ENCODE measurements around the gene IQSEC3.

The IQSEC3 gene

GRCh38 chr12:78981-79380, 12.4 kb downstream of the IQSEC3 start:
- no peak for DNase-seq (ENCODE audit: low read depth in 2 of 2)

GRCh38 chr12:80681-81190, 14.2 kb downstream of the IQSEC3 start:
- no peak for DNase-seq (ENCODE audit: low read depth in 2 of 2)

GRCh38 chr12:82740-83139, 16.2 kb downstream of the IQSEC3 start:
- no peak for DNase-seq (ENCODE audit: low read depth in 2 of 2)

GRCh38 chr12:84056-84455, 17.5 kb downstream of the IQSEC3 start:
- DNase-seq (ENCODE audit: low read depth in 2 of 2), result no peak

GRCh38 chr12:85191-85666, 18.7 kb downstream of the IQSEC3 start:
- no peak for DNase-seq (ENCODE audit: low read depth in 2 of 2)

GRCh38 chr12:87315-87714, 20.7 kb downstream of the IQSEC3 start:
- DNase-seq (ENCODE audit: low read depth in 2 of 2), result no peak

- no peak for DNase-seq (ENCODE audit: low read depth in 2 of 2)
These were observed 21.3 kb downstream of the IQSEC3 start for GRCh38 chr12:87856-88255.

GRCh38 chr12:89653-90052, 23.1 kb downstream of the IQSEC3 start:
- DNase-seq (ENCODE audit: low read depth in 2 of 2), result no peak

- DNase-seq (ENCODE audit: low read depth in 2 of 2), result no peak
These were observed 24.6 kb downstream of the IQSEC3 start for GRCh38 chr12:91213-91612.

GRCh38 chr12:93266-94005, 26.9 kb downstream of the IQSEC3 start:
- no peak for DNase-seq (ENCODE audit: low read depth in 2 of 2)

- no peak for DNase-seq (ENCODE audit: low read depth in 2 of 2)
These were observed 30.0 kb downstream of the IQSEC3 start for GRCh38 chr12:96543-96942.

GRCh38 chr12:98924-99352, 32.4 kb downstream of the IQSEC3 start:
- no peak for DNase-seq (ENCODE audit: low read depth in 2 of 2)

- peak in 1 of 2 experiments; percentile 1 for DNase-seq (ENCODE audit: low read depth in 2 of 2)
These were observed 33.0 kb downstream of the IQSEC3 start for GRCh38 chr12:99605-100004.

GRCh38 chr12:101969-102878, 35.7 kb downstream of the IQSEC3 start:
- DNase-seq (ENCODE audit: low read depth in 2 of 2), result no peak

GRCh38 chr12:102879-103168, 36.3 kb downstream of the IQSEC3 start:
- DNase-seq (ENCODE audit: low read depth in 2 of 2), result no peak

GRCh38 chr12:103169-103981, 36.8 kb downstream of the IQSEC3 start:
- no peak for DNase-seq (ENCODE audit: low read depth in 2 of 2)

GRCh38 chr12:104551-105081, 38.0 kb downstream of the IQSEC3 start:
- DNase-seq (ENCODE audit: low read depth in 2 of 2), result no peak

- no peak for DNase-seq (ENCODE audit: low read depth in 2 of 2)
These were observed 39.1 kb downstream of the IQSEC3 start for GRCh38 chr12:105696-106095.

GRCh38 chr12:106118-106591, 39.6 kb downstream of the IQSEC3 start:
- DNase-seq (ENCODE audit: low read depth in 2 of 2), result no peak

GRCh38 chr12:108594-108993, 42.0 kb downstream of the IQSEC3 start:
- DNase-seq (ENCODE audit: low read depth in 2 of 2), result no peak

- DNase-seq (ENCODE audit: low read depth in 2 of 2), result no peak
These were observed 42.9 kb downstream of the IQSEC3 start for GRCh38 chr12:109446-109845.

GRCh38 chr12:109872-110271, 43.3 kb downstream of the IQSEC3 start:
- DNase-seq (ENCODE audit: low read depth in 2 of 2), result no peak
